ENCODE results near the gene NPPB. TPM values are rescaled to one million over a fixed set of nuclear protein-coding genes. Genes with fewer than 3 reads are reported as not detected.
A peak's percentile ranks its signal among the peaks of the same experiment; 100 is the strongest.

NPPB gene
- total and polyA plus RNA-seq, 4 donors: 0.87 to 25.7 TPM; not detected in 2

GRCh38 chr1:11869104-11869503 lies 10.4 kb upstream of the NPPB start:
- Histone ChIP-seq H3K27me3 (ENCODE audit: control insufficient read depth in 1 of 2, insufficient read depth in 2 of 2, low read length in 1 of 2) (no peaks in the 10 kb centered on the region), H3K27ac (ENCODE audit: low read depth in 1 of 2, low read length in 2 of 2) (no peak overlapping the region), H3K4me1 (ENCODE audit: control insufficient read depth in 1 of 2, insufficient read depth in 2 of 2, low read length in 2 of 2) (no peaks in the 10 kb centered on the region), H3K4me3 (ENCODE audit: low read length in 2 of 2) (no peak overlapping the region), H3K9me3 (ENCODE audit: control insufficient read depth, low read length) (no peaks in the 10 kb centered on the region), H3K36me3 (ENCODE audit: control insufficient read depth in 1 of 2, insufficient read depth in 2 of 2, low read length in 1 of 2) (no peaks in the 10 kb centered on the region)
- WGBS, 2 donors: 84% methylated on average over 3 of the region's 3 CpGs
- intact Hi-C loops (cut with DNase I): no loop called here
- DNase-seq: no peak
- no peak for ATAC-seq (ENCODE audit: low FRiP score)

- no peaks in the 10 kb centered on the region for H3K4me1 ChIP-seq (ENCODE audit: control insufficient read depth in 1 of 2, insufficient read depth in 2 of 2, low read length in 2 of 2)
- H3K36me3 ChIP-seq (ENCODE audit: control insufficient read depth in 1 of 2, insufficient read depth in 2 of 2, low read length in 1 of 2): no peaks in the 10 kb centered on the region
- intact Hi-C loops (cut with DNase I): no loop called here
- no peaks in the 10 kb centered on the region for H3K27me3 ChIP-seq (ENCODE audit: control insufficient read depth in 1 of 2, insufficient read depth in 2 of 2, low read length in 1 of 2)
- H3K4me3 ChIP-seq (ENCODE audit: low read length in 2 of 2): no peak overlapping the region
- WGBS, 2 donors: 73 to 74% methylated on average over 13 of the region's 13 CpGs
- DNase-seq (no peak), ATAC-seq (ENCODE audit: low FRiP score) (no peak)
- no peaks in the 10 kb centered on the region for H3K9me3 ChIP-seq (ENCODE audit: control insufficient read depth, low read length)
- no peak overlapping the region for H3K27ac ChIP-seq (ENCODE audit: low read depth in 1 of 2, low read length in 2 of 2)
These were observed 9.7 kb upstream of the NPPB start for GRCh38 chr1:11868331-11868980.

DNA sequence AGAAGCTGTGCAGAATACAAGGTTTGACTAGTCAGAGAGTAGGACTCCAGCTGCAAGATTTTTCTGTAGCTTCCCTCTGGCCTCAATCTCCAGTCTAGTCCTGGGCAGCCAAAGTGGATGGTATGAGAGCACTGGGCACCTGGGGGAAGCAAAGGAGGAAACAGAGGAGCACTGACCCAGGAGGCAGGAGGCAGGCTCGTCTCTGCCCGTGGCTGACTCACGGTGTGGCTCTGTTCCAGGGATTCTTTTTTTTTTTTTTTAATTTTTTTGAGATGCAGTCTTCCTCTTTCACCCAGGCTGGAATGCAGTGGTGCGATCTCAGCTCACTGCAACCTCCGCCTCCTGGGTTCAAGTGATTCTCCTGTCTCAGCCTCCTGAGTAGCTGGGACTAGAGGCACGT lies 4.1 kb upstream of the NPPB start:
- WGBS, 2 donors: 38 to 46% methylated on average over 6 of the region's 6 CpGs
- Histone ChIP-seq H3K27me3 (ENCODE audit: control insufficient read depth in 1 of 2, insufficient read depth in 2 of 2, low read length in 1 of 2) (no peaks in the 10 kb centered on the region), H3K4me3 (ENCODE audit: low read length in 2 of 2) (no peak overlapping the region), H3K9me3 (ENCODE audit: control insufficient read depth, low read length) (no peaks in the 10 kb centered on the region), H3K36me3 (ENCODE audit: control insufficient read depth in 1 of 2, insufficient read depth in 2 of 2, low read length in 1 of 2) (no peaks in the 10 kb centered on the region), H3K27ac (ENCODE audit: low read depth in 1 of 2, low read length in 2 of 2) (no peak overlapping the region), H3K4me1 (ENCODE audit: control insufficient read depth in 1 of 2, insufficient read depth in 2 of 2, low read length in 2 of 2) (no peaks in the 10 kb centered on the region)
- intact Hi-C loops (cut with DNase I): no loop called here
- no peak for DNase-seq
- ATAC-seq (ENCODE audit: low FRiP score): no peak

DNA sequence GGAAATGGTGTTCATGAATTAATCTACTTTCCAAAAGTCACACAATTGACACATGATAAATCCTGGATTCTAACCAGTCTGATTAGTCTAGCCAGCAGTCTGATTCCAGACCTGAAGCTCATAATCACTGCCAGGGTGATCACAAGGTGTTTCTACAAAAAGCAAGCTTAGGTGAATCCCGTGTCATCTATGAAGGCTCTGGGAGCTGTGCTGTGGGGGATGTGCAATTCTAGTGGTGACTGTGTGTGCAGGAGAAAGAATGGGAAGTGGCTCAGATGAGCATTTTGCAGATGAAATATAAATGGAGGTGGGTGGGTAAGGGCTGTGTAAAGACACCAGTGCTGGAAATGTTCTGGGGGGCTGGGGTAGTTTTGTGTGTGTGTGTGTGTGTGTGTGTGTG lies 1.8 kb upstream of the NPPB start:
- no peaks in the 10 kb centered on the region for H3K4me1 ChIP-seq (ENCODE audit: control insufficient read depth in 1 of 2, insufficient read depth in 2 of 2, low read length in 2 of 2)
- no peak overlapping the region for H3K27ac ChIP-seq (ENCODE audit: low read depth in 1 of 2, low read length in 2 of 2)
- H3K9me3 ChIP-seq (ENCODE audit: control insufficient read depth, low read length): no peaks in the 10 kb centered on the region
- H3K4me3 ChIP-seq (ENCODE audit: low read length in 2 of 2): no peak overlapping the region
- ATAC-seq (ENCODE audit: low FRiP score): no peak
- DNase-seq: no peak
- no peaks in the 10 kb centered on the region for H3K36me3 ChIP-seq (ENCODE audit: control insufficient read depth in 1 of 2, insufficient read depth in 2 of 2, low read length in 1 of 2)
- H3K27me3 ChIP-seq (ENCODE audit: control insufficient read depth in 1 of 2, insufficient read depth in 2 of 2, low read length in 1 of 2): no peaks in the 10 kb centered on the region
- 61 to 73% methylated on average over 1 of the region's 1 CpG for WGBS, 2 donors
- intact Hi-C loops (cut with DNase I): no loop called here

GRCh38 chr1:11860083-11860482 lies 1.3 kb upstream of the NPPB start:
- no peaks in the 10 kb centered on the region for H3K4me1 ChIP-seq (ENCODE audit: control insufficient read depth in 1 of 2, insufficient read depth in 2 of 2, low read length in 2 of 2)
- intact Hi-C loops (cut with DNase I): no loop called here
- H3K27me3 ChIP-seq (ENCODE audit: control insufficient read depth in 1 of 2, insufficient read depth in 2 of 2, low read length in 1 of 2): no peaks in the 10 kb centered on the region
- no peak overlapping the region for H3K4me3 ChIP-seq (ENCODE audit: low read length in 2 of 2)
- no peak overlapping the region for H3K27ac ChIP-seq (ENCODE audit: low read depth in 1 of 2, low read length in 2 of 2)
- WGBS, 2 donors: 54 to 67% methylated on average over 2 of the region's 2 CpGs
- H3K9me3 ChIP-seq (ENCODE audit: control insufficient read depth, low read length): no peaks in the 10 kb centered on the region
- ATAC-seq (ENCODE audit: low FRiP score) (no peak), DNase-seq (no peak)
- no peaks in the 10 kb centered on the region for H3K36me3 ChIP-seq (ENCODE audit: control insufficient read depth in 1 of 2, insufficient read depth in 2 of 2, low read length in 1 of 2)

DNA sequence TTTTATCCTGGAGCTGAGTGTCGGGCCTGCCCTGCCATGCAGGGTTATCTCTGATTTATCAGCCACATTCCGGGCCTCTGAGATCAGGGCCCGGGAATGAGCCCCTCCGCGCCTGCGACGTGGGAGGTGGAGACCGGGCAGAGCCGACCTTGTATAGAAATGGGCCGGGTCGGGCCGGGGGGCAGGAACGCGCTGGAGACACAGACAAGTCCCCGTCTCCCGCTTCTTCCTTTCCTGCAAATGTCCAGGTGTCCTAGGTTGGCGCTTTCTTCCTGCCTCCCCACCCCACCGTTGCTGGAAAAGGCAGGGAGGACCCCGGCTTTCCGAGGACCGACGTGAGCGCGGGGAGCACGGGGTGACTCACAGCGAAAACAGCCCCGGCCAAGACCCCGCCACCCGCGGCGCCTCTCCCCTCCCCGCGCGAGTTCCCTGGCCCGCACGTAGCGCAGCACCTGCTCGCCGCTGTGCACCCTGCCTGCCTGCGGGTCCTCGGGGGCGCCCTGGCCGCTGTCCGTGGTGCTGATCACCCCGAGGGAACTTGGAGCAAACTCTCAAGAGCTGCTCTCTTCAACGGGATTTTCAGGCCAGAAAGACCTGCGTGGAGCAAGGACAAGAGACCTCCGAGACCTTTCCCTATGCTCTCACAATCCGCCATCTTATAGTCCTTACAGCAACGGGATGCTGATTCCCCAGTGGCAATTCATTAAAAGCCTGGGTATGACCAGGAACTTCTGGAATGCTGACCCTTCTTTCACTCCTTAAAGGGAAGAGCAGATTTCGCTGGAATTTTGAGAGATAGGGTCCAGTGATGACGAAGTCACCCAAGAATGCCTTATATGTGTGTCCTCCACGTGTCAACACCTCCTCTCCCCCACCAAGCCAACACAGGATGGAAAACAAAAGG lies 475 bp upstream of the NPPB start:
- no peaks in the 10 kb centered on the region for H3K9me3 ChIP-seq (ENCODE audit: control insufficient read depth, low read length)
- 1 to 3% methylated on average over 49 to 53 of the region's 53 CpGs for WGBS, 2 donors
- ATAC-seq (ENCODE audit: low FRiP score) (peak; percentile 58), DNase-seq (peak; percentile 71 to 89)
- H3K36me3 ChIP-seq (ENCODE audit: control insufficient read depth in 1 of 2, insufficient read depth in 2 of 2, low read length in 1 of 2): no peaks in the 10 kb centered on the region
- no peak overlapping the region for H3K27ac ChIP-seq (ENCODE audit: low read depth in 1 of 2, low read length in 2 of 2)
- intact Hi-C loops (cut with DNase I): loop anchor here in 1 of 2 donors (10.0 kb wide), 1 partner anchor 534 kb away; no protein-coding TSS in a partner anchor
- H3K4me1 ChIP-seq (ENCODE audit: control insufficient read depth in 1 of 2, insufficient read depth in 2 of 2, low read length in 2 of 2): no peaks in the 10 kb centered on the region
- no peak overlapping the region for H3K4me3 ChIP-seq (ENCODE audit: low read length in 2 of 2)
- no peaks in the 10 kb centered on the region for H3K27me3 ChIP-seq (ENCODE audit: control insufficient read depth in 1 of 2, insufficient read depth in 2 of 2, low read length in 1 of 2)

- intact Hi-C loops (cut with DNase I): loop anchor here in 1 of 2 donors (10.0 kb wide), 1 partner anchor 533 kb away; no protein-coding TSS in a partner anchor
- H3K27me3 ChIP-seq (ENCODE audit: control insufficient read depth in 1 of 2, insufficient read depth in 2 of 2, low read length in 1 of 2): no peaks in the 10 kb centered on the region
- H3K4me3 ChIP-seq (ENCODE audit: low read length in 2 of 2): no peak overlapping the region
These were observed 587 bp downstream of the NPPB start for GRCh38 chr1:11858158-11858557.

DNA sequence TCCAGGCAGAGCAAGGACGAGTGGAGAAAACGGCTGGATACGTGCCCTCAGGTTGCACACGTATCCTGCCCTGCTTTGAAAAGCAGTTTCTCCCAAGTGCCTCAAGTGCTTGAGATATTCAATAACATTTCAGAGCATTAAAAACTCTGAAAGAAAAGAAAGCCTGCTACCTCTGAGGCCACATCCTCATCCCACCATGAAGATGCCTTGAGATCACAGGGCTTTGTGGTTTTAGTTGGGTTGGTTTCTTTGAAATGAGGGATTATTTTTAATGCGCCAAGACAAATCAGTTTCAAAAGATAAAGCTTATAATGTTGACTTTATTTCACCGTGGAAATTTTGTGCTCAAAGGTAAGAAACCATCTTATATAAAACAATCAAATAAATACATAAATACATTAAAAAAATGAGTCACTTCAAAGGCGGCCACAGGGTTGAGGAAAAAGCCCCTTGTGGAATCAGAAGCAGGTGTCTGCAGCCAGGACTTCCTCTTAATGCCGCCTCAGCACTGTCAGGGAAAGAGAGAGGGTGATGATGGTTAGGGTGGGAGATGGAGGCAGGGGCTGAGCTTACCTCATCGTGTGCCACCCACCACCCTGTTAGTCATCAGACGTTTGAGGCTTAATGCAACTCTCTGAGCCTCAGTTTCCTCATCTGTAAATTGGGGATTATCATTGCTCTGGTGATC lies 1.4 kb downstream of the NPPB start:
- Histone ChIP-seq H3K4me3 (ENCODE audit: low read length in 2 of 2) (no peak overlapping the region), H3K4me1 (ENCODE audit: control insufficient read depth in 1 of 2, insufficient read depth in 2 of 2, low read length in 2 of 2) (no peaks in the 10 kb centered on the region), H3K9me3 (ENCODE audit: control insufficient read depth, low read length) (no peaks in the 10 kb centered on the region), H3K27me3 (ENCODE audit: control insufficient read depth in 1 of 2, insufficient read depth in 2 of 2, low read length in 1 of 2) (no peaks in the 10 kb centered on the region), H3K36me3 (ENCODE audit: control insufficient read depth in 1 of 2, insufficient read depth in 2 of 2, low read length in 1 of 2) (no peaks in the 10 kb centered on the region), H3K27ac (ENCODE audit: low read depth in 1 of 2, low read length in 2 of 2) (no peak overlapping the region)
- intact Hi-C loops (cut with DNase I): loop anchor here in 1 of 2 donors (10.0 kb wide), 1 partner anchor 533 kb away; no protein-coding TSS in a partner anchor
- no peak for ATAC-seq (ENCODE audit: low FRiP score)
- WGBS, 2 donors: 46 to 47% methylated on average over 10 of the region's 10 CpGs
- no peak for DNase-seq

More at GRCh38 chr1:11858158-11858557, 587 bp downstream of the NPPB start:
- no peaks in the 10 kb centered on the region for H3K36me3 ChIP-seq (ENCODE audit: control insufficient read depth in 1 of 2, insufficient read depth in 2 of 2, low read length in 1 of 2)
- DNase-seq (no peak), ATAC-seq (ENCODE audit: low FRiP score) (no peak)
- H3K4me1 ChIP-seq (ENCODE audit: control insufficient read depth in 1 of 2, insufficient read depth in 2 of 2, low read length in 2 of 2): no peaks in the 10 kb centered on the region
- 82 to 83% methylated on average over 14 of the region's 14 CpGs for WGBS, 2 donors
- no peak overlapping the region for H3K27ac ChIP-seq (ENCODE audit: low read depth in 1 of 2, low read length in 2 of 2)
- H3K9me3 ChIP-seq (ENCODE audit: control insufficient read depth, low read length): no peaks in the 10 kb centered on the region
